HEK293 (cell line): ENCODE data around the gene FSTL4.

Source experiments
- GLIS1 ChIP-seq: fragments of 450-650 bp; formaldehyde crosslinking; IDR thresholded peaks from 2 replicates; pipeline ENCODE4 v1.5.1; 2016; ENCODE audit warnings: missing biosample characterization, missing genetic modification characterization
- GLIS2 ChIP-seq: fragments of 450-650 bp; formaldehyde crosslinking; IDR thresholded peaks from 2 replicates; pipeline ENCODE4 v1.5.1; 2016; ENCODE audit warnings: missing biosample characterization, missing genetic modification characterization
- HOXC10 ChIP-seq: sonication (generic); formaldehyde crosslinking; IDR thresholded peaks from 2 replicates; pipeline ENCODE4 v1.8.1; 2023; ENCODE audit warnings: mild to moderate bottlenecking, missing genetic modification reagents
- HOXD13 ChIP-seq: sonication (generic); formaldehyde crosslinking; IDR thresholded peaks from 2 replicates; pipeline ENCODE4 v1.8.0; 2022; ENCODE audit warnings: missing genetic modification reagents, borderline replicate concordance
- IKZF3 ChIP-seq: fragments of 450-650 bp; IDR thresholded peaks from 2 replicates; pipeline ENCODE4 v1.5.0; 2018; ENCODE audit warnings: missing biosample characterization, mild to moderate bottlenecking, missing genetic modification characterization, moderate library complexity
- INSM2 ChIP-seq: fragments of 450-650 bp; formaldehyde crosslinking; IDR thresholded peaks from 2 replicates; pipeline ENCODE4 v1.5.1; 2016; ENCODE audit warnings: missing biosample characterization, missing genetic modification characterization
- MZF1 ChIP-seq: fragments of 450-650 bp; formaldehyde crosslinking; IDR thresholded peaks from 2 replicates; pipeline ENCODE4 v1.5.1; 2017; ENCODE audit warnings: missing biosample characterization, missing genetic modification characterization, borderline replicate concordance
- OVOL3 ChIP-seq: fragments of 450-650 bp; formaldehyde crosslinking; IDR thresholded peaks from 2 replicates; pipeline ENCODE4 v1.5.1; 2016; ENCODE audit warnings: missing biosample characterization, missing genetic modification characterization
- PRDM2 ChIP-seq: fragments of 450-650 bp; formaldehyde crosslinking; IDR thresholded peaks from 2 replicates; pipeline ENCODE4 v1.5.1; 2016; ENCODE audit warnings: missing biosample characterization, missing genetic modification characterization, borderline replicate concordance
- PRDM6 ChIP-seq: fragments of 450-650 bp; formaldehyde crosslinking; IDR thresholded peaks from 2 replicates; pipeline ENCODE4 v1.5.1; 2017; ENCODE audit warnings: missing biosample characterization, missing genetic modification characterization
- SP7 ChIP-seq: fragments of 450-650 bp; formaldehyde crosslinking; IDR thresholded peaks from 2 replicates; pipeline ENCODE4 v1.5.1; 2016; ENCODE audit warnings: missing biosample characterization, missing genetic modification characterization
- ZBTB26 ChIP-seq: fragments of 450-650 bp; formaldehyde crosslinking; optimal IDR thresholded peaks from 2 replicates; pipeline ENCODE3; 2016; ENCODE audit warnings: missing biosample characterization, mild to moderate bottlenecking, missing genetic modification characterization
- ZBTB8A ChIP-seq: fragments of 450-650 bp; formaldehyde crosslinking; IDR thresholded peaks from 2 replicates; pipeline ENCODE4 v1.5.1; 2016; ENCODE audit warnings: missing biosample characterization, missing genetic modification characterization
- ZIC2 ChIP-seq: fragments of 450-650 bp; formaldehyde crosslinking; IDR thresholded peaks from 2 replicates; pipeline ENCODE4 v1.5.1; 2016; ENCODE audit warnings: missing biosample characterization, missing genetic modification characterization
- ZNF174 ChIP-seq: fragments of 450-650 bp; formaldehyde crosslinking; IDR thresholded peaks from 2 replicates; pipeline ENCODE4 v1.5.0; 2017; ENCODE audit warnings: missing biosample characterization, mild to moderate bottlenecking, missing genetic modification characterization
- ZNF398 ChIP-seq: fragments of 450-650 bp; formaldehyde crosslinking; IDR thresholded peaks from 2 replicates; pipeline ENCODE4 v1.5.1; 2017; ENCODE audit warnings: missing biosample characterization, missing genetic modification characterization
- ZNF518A ChIP-seq: fragments of 450-650 bp; formaldehyde crosslinking; conservative IDR thresholded peaks from 2 replicates; pipeline ENCODE4 v1.5.1; 2016; ENCODE audit warnings: low read depth, missing biosample characterization, missing genetic modification characterization
- ZNF610 ChIP-seq: fragments of 450-650 bp; formaldehyde crosslinking; IDR thresholded peaks from 2 replicates; pipeline ENCODE4 v1.5.1; 2016; ENCODE audit warnings: missing biosample characterization, missing genetic modification characterization, borderline replicate concordance
- ZSCAN18 ChIP-seq: fragments of 450-650 bp; formaldehyde crosslinking; IDR thresholded peaks from 2 replicates; pipeline ENCODE4 v1.5.1; 2016; ENCODE audit warnings: missing biosample characterization, missing genetic modification characterization

Gene FSTL4

GRCh38 chr5:133364936-133365707 lies 247.2 kb downstream of the FSTL4 start (continued):
- TF ChIP-seq PRDM2 (tag by site-specific recombination) = no peak
- peak; percentile 93 for TF ChIP-seq PRDM6 (tag by site-specific recombination)
- TF ChIP-seq ZSCAN18 = no peak
- TF ChIP-seq ZNF610 (tag by site-specific recombination) = no peak
- peak; percentile 39; the same call in 1 of the 2 replicates for TF ChIP-seq IKZF3 (tag by site-specific recombination)
- no peak for TF ChIP-seq ZNF174 (tag by site-specific recombination)
- TF ChIP-seq GLIS1 (tag by site-specific recombination) = peak; percentile 89
- TF ChIP-seq ZBTB8A = peak; percentile 60
- TF ChIP-seq INSM2 (tag by site-specific recombination) = no peak
- TF ChIP-seq ZNF518A = no peak
- TF ChIP-seq ZNF398 (tag by site-specific recombination) = no peak
- no peak for TF ChIP-seq SP7
- peak; percentile 95 for TF ChIP-seq ZIC2 (tag by site-specific recombination)
- no peak for TF ChIP-seq HOXD13 (CRISPR knock-in tag)
- no peak for TF ChIP-seq ZBTB26 (tag by site-specific recombination)
- TF ChIP-seq HOXC10 (CRISPR knock-in tag) = no peak
- TF ChIP-seq OVOL3 (tag by site-specific recombination) = 0 out of 2 replicates have a peak, but pooled peaks have one; percentile 53
- no peak for TF ChIP-seq MZF1 (tag by site-specific recombination)
- peak; percentile 52 for TF ChIP-seq GLIS2 (tag by site-specific recombination)
